Thoracic aorta (tissue), 2 donors: ENCODE data around the gene CAVIN2. TPM values are rescaled to one million over a fixed set of nuclear protein-coding genes. Genes with fewer than 3 reads are reported as not detected.

Experiments
- ATAC-seq: fragments of 150-250 bp; one replicate; pipeline ENCODE4 v1.8.0; 2017; ENCODE audit warnings: low read depth; ENCODE audit not compliant: insufficient number of reproducible peaks, low FRiP score
- DNase-seq: peaks from one replicate; pipeline ENCODE4 v3.0.0-alpha.2; 2020; ENCODE audit warnings: low spot score
- H3K27ac ChIP-seq, 2 donors: fragments of 200-600 bp; sonication (generic); 1 replicate in 1 of 2; 2 replicates in 1 of 2; pipeline ENCODE4 v1.5.1; 2016; ENCODE audit warnings: mild to moderate bottlenecking in 2 of 2, moderate library complexity in 2 of 2
- H3K27me3 ChIP-seq: fragments of 200-600 bp; sonication (generic); replicated peaks from 2 replicates; pipeline ENCODE4 v1.6.0; 2016; ENCODE audit warnings: mild to moderate bottlenecking; ENCODE audit not compliant: insufficient read depth
- H3K36me3 ChIP-seq: fragments of 200-600 bp; sonication (generic); one replicate; pipeline ENCODE4 v1.5.1; 2016
- H3K4me1 ChIP-seq, 2 donors: fragments of 200-600 bp; sonication (generic); 1 replicate in 1 of 2; 2 replicates in 1 of 2; pipeline versions ENCODE4 v1.5.1 to v1.6.0; 2016; ENCODE audit warnings: low read depth in 2 of 2, mild to moderate bottlenecking in 1 of 2; ENCODE audit not compliant: control insufficient read depth in 1 of 2
- H3K4me3 ChIP-seq: fragments of 200-600 bp; sonication (generic); 2 replicates; pipeline ENCODE4 v1.5.1; 2016; ENCODE audit warnings: mild to moderate bottlenecking
- H3K9me3 ChIP-seq: fragments of 200-600 bp; sonication (generic); 2 replicates; pipeline ENCODE4 v1.5.1; 2016
- CTCF ChIP-seq: fragments of 200-600 bp; sonication (generic); IDR thresholded peaks from one replicate; pipeline ENCODE4 v1.5.1; 2019; ENCODE audit warnings: antibody characterized with exemption
- total RNA-seq, 2 donors: library from RNA; depleted of rRNA; stranded (reverse); fragments of >200 nt; gene quantifications; one replicate each; pipeline versions ENCODE4 v1.1.0 to v1.2.3, GENCODE V29; 2016

CAVIN2 gene
- total RNA-seq, 2 donors from 2014 or later = 14.9 to 15.0 TPM

GRCh38 chr2:191891656-191892055, 44.8 kb upstream of the CAVIN2 start:
- Histone ChIP-seq H3K36me3 (no peaks in the 10 kb centered on the region), H3K27ac (no peak overlapping the region), H3K27me3 (no peaks in the 10 kb centered on the region), H3K9me3 (no peaks in the 10 kb centered on the region), H3K4me1 (no peaks in the 10 kb centered on the region), H3K4me3 (no peak overlapping the region)
- DNase-seq (no peak), ATAC-seq (no peak)
- TF ChIP-seq CTCF = no peak

GRCh38 chr2:191889931-191890330, 43.0 kb upstream of the CAVIN2 start:
- ATAC-seq (no peak), DNase-seq (no peak)
- H3K4me3 ChIP-seq = no peak overlapping the region
- H3K4me1 ChIP-seq = peaks cover 0 to 6% of the 10 kb centered on the region in 2 donors
- no peaks in the 10 kb centered on the region for H3K27me3 ChIP-seq
- no peak for TF ChIP-seq CTCF
- H3K36me3 ChIP-seq = no peaks in the 10 kb centered on the region
- no peaks in the 10 kb centered on the region for H3K9me3 ChIP-seq
- no peak overlapping the region for H3K27ac ChIP-seq

- ATAC-seq (no peak), DNase-seq (no peak)
- Histone ChIP-seq H3K36me3 (no peaks in the 10 kb centered on the region), H3K4me3 (no peak overlapping the region), H3K27me3 (no peaks in the 10 kb centered on the region), H3K27ac (no peak overlapping the region), H3K4me1 (peaks cover 0 to 6% of the 10 kb centered on the region in 2 donors), H3K9me3 (no peaks in the 10 kb centered on the region)
- TF ChIP-seq CTCF = no peak
Measured at GRCh38 chr2:191888400-191889166, 41.7 kb upstream of the CAVIN2 start.

- H3K4me3 ChIP-seq = no peak overlapping the region
- H3K27me3 ChIP-seq = no peaks in the 10 kb centered on the region
- no peaks in the 10 kb centered on the region for H3K9me3 ChIP-seq
- no peak for TF ChIP-seq CTCF
- no peak for DNase-seq
- H3K27ac ChIP-seq = no peak overlapping the region
- no peaks in the 10 kb centered on the region for H3K36me3 ChIP-seq
- ATAC-seq = no peak
- peaks cover 0 to 6% of the 10 kb centered on the region in 2 donors for H3K4me1 ChIP-seq
Measured at GRCh38 chr2:191885650-191886049, 38.8 kb upstream of the CAVIN2 start.

- DNase-seq = no peak
Measured at GRCh38 chr2:191885098-191885497, 38.2 kb upstream of the CAVIN2 start.

More at GRCh38 chr2:191885098-191885497, 38.2 kb upstream of the CAVIN2 start:
- ATAC-seq = no peak
- TF ChIP-seq CTCF = no peak
- Histone ChIP-seq H3K36me3 (no peaks in the 10 kb centered on the region), H3K27me3 (no peaks in the 10 kb centered on the region), H3K9me3 (no peaks in the 10 kb centered on the region), H3K27ac (no peak overlapping the region), H3K4me1 (peaks cover 0 to 6% of the 10 kb centered on the region in 2 donors), H3K4me3 (no peak overlapping the region)
